Glutamatergic neuron (in vitro differentiated cells): ENCODE data around the gene TMOD1. TPM values are rescaled to one million over a fixed set of nuclear protein-coding genes. Genes with fewer than 3 reads are reported as not detected.

Source experiments
- DNase-seq: peaks from one replicate; pipeline ENCODE4 v3.0.0; 2022
- H3K27ac Mint-ChIP-seq: one replicate; pipeline ENCODE4 v1.8.0; 2020; ENCODE audit warnings: mild to moderate bottlenecking, mixed read lengths, inconsistent platforms; ENCODE audit not compliant: unreplicated experiment
- H3K27me3 Mint-ChIP-seq: one replicate; pipeline ENCODE4 v1.8.0; 2020; ENCODE audit warnings: mild to moderate bottlenecking, moderate library complexity, mixed read lengths, inconsistent platforms; ENCODE audit not compliant: unreplicated experiment
- H3K36me3 Mint-ChIP-seq: one replicate; pipeline ENCODE4 v1.8.0; 2020; ENCODE audit warnings: mild to moderate bottlenecking, mixed read lengths, inconsistent platforms; ENCODE audit not compliant: unreplicated experiment
- H3K4me1 Mint-ChIP-seq: one replicate; pipeline ENCODE4 v1.8.0; 2020; ENCODE audit warnings: mild to moderate bottlenecking, low read depth, mixed read lengths, inconsistent platforms; ENCODE audit not compliant: unreplicated experiment
- H3K4me3 Mint-ChIP-seq: one replicate; pipeline ENCODE4 v1.8.0; 2020; ENCODE audit warnings: mild to moderate bottlenecking, mixed read lengths, inconsistent platforms; ENCODE audit not compliant: unreplicated experiment
- H3K9me3 Mint-ChIP-seq: one replicate; pipeline ENCODE4 v1.8.0; 2020; ENCODE audit warnings: mild to moderate bottlenecking, moderate library complexity, mixed read lengths, inconsistent platforms; ENCODE audit not compliant: unreplicated experiment
- total RNA-seq: library from RNA; stranded (reverse); fragmentation: NEBNext Ultra II Directional; extraction: Animal tissue kit (Norgen Biotek cat#: 25700); gene quantifications from one replicate; pipeline ENCODE4 v1.2.1, GENCODE V29; 2021; ENCODE audit not compliant: unreplicated experiment
- TF ChIP-seq, protein P1 (sequence below): fragments of 200-600 bp; sonication (generic); IDR thresholded peaks from one replicate; pipeline ENCODE4 v1.5.0; 2021; ENCODE audit not compliant: partially characterized antibody, unreplicated experiment

TMOD1 gene
- total RNA-seq, 1 donor from 2014 or later: 0.64 TPM

GRCh38 chr9:97623946-97624345, 122.5 kb downstream of the TMOD1 start:
- Mint-ChIP-seq H3K27ac (no peak overlapping the region), H3K4me1 (peaks cover 4% of the 10 kb centered on the region), H3K4me3 (no peak overlapping the region), H3K36me3 (peaks cover 41% of the 10 kb centered on the region), H3K27me3 (no peaks in the 10 kb centered on the region), H3K9me3 (peaks cover 5% of the 10 kb centered on the region)
- TF ChIP-seq, protein P1, sequence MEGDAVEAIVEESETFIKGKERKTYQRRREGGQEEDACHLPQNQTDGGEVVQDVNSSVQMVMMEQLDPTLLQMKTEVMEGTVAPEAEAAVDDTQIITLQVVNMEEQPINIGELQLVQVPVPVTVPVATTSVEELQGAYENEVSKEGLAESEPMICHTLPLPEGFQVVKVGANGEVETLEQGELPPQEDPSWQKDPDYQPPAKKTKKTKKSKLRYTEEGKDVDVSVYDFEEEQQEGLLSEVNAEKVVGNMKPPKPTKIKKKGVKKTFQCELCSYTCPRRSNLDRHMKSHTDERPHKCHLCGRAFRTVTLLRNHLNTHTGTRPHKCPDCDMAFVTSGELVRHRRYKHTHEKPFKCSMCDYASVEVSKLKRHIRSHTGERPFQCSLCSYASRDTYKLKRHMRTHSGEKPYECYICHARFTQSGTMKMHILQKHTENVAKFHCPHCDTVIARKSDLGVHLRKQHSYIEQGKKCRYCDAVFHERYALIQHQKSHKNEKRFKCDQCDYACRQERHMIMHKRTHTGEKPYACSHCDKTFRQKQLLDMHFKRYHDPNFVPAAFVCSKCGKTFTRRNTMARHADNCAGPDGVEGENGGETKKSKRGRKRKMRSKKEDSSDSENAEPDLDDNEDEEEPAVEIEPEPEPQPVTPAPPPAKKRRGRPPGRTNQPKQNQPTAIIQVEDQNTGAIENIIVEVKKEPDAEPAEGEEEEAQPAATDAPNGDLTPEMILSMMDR: no peak
- DNase-seq: no peak

- H3K4me3 Mint-ChIP-seq: no peak overlapping the region
- peaks cover 35% of the 10 kb centered on the region for H3K36me3 Mint-ChIP-seq
- peaks cover 7% of the 10 kb centered on the region for H3K4me1 Mint-ChIP-seq
- H3K27ac Mint-ChIP-seq: no peak overlapping the region
- peaks cover 2% of the 10 kb centered on the region for H3K9me3 Mint-ChIP-seq
- TF ChIP-seq, protein P1: no peak
- H3K27me3 Mint-ChIP-seq: no peaks in the 10 kb centered on the region
- no peak for DNase-seq
These were observed 124.2 kb downstream of the TMOD1 start for GRCh38 chr9:97625620-97626019.

DNA sequence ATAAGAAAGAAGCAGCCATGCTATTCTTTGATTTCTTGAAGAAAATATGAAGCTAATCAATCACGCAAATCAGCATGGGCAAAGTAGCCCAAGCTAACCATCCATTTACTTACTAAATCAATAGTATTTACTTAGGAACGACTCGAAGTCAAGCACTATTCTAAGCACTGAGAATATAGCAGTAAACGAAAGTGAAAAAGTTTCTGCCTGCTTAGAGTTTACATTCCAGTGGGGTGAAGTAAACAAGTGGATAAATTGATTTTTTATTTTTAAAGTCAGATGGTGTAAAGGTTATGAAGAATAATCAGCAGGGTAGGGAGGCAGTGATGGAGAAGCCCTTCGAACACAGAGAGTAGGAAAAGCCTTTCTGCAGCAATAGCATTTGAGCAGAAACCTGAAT, 126.2 kb downstream of the TMOD1 start:
- no peak for DNase-seq
- Mint-ChIP-seq H3K36me3 (peaks cover 16% of the 10 kb centered on the region), H3K27ac (no peak overlapping the region), H3K4me3 (no peak overlapping the region), H3K4me1 (peaks cover 12% of the 10 kb centered on the region), H3K27me3 (no peaks in the 10 kb centered on the region), H3K9me3 (peaks cover 9% of the 10 kb centered on the region)
- TF ChIP-seq, protein P1: no peak

DNA sequence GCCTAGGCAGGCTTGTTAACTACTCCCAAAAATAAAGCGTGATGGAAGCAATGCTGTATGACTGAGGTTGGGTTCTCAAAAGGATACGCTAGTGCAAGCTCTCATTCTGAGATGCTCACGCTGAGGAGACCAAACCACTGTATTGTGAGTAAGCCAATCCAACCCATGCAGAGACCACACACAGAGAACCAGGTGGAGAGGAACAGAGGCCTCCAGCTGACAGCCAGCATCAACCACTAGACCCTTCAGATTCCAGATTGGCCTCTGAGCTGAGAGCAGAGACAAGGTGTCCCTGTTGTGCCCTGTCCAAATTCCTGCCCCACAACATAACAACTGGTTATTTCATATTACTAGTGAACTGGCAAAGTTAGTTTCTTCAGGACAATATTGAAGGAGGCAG, 127.2 kb downstream of the TMOD1 start:
- Mint-ChIP-seq H3K27ac (no peak overlapping the region), H3K4me1 (peaks cover 12% of the 10 kb centered on the region), H3K4me3 (no peak overlapping the region)

GRCh38 chr9:97629156-97629555, 127.7 kb downstream of the TMOD1 start:
- peaks cover 4% of the 10 kb centered on the region for H3K27me3 Mint-ChIP-seq
- no peak overlapping the region for H3K4me3 Mint-ChIP-seq
- H3K27ac Mint-ChIP-seq: no peak overlapping the region
- peaks cover 12% of the 10 kb centered on the region for H3K4me1 Mint-ChIP-seq
- peaks cover 4% of the 10 kb centered on the region for H3K36me3 Mint-ChIP-seq
- TF ChIP-seq, protein P1: no peak
- DNase-seq: no peak
- peaks cover 14% of the 10 kb centered on the region for H3K9me3 Mint-ChIP-seq

More for the DNA sequence above, 127.2 kb downstream of the TMOD1 start:
- DNase-seq: no peak
- H3K27me3 Mint-ChIP-seq: peaks cover 2% of the 10 kb centered on the region
- H3K9me3 Mint-ChIP-seq: peaks cover 12% of the 10 kb centered on the region
- peaks cover 8% of the 10 kb centered on the region for H3K36me3 Mint-ChIP-seq
- TF ChIP-seq, protein P1: no peak
